Liver (tissue), 3 donors: Measurements from ENCODE around the gene OTOP3.

Experiments
- CTCF ChIP-seq: fragments of 150-350 bp; IDR thresholded peaks from 2 replicates; pipeline ENCODE4 v1.5.1; 2017; ENCODE audit warnings: improper control_type of control experiment, low read depth, low read length; ENCODE audit not compliant: missing input control
- EGR1 ChIP-seq, 2 donors: IDR thresholded peaks; 2 replicates each; pipeline ENCODE4 v1.6.1; 2016 to 2018; ENCODE audit warnings: antibody characterized with exemption in 2 of 2, low read depth in 2 of 2
- FOXA2 ChIP-seq: IDR thresholded peaks from 2 replicates; pipeline ENCODE4 v1.6.1; 2016; ENCODE audit warnings: antibody characterized with exemption
- GABPA ChIP-seq, 2 donors: IDR thresholded peaks in 1 of 2; conservative IDR thresholded peaks in 1 of 2; 2 replicates each; pipeline ENCODE4 v1.6.1; 2016; ENCODE audit warnings: antibody characterized with exemption in 2 of 2, mild to moderate bottlenecking in 1 of 2, moderate library complexity in 1 of 2
- MAX ChIP-seq: IDR thresholded peaks from 2 replicates; pipeline ENCODE4 v1.6.1; 2016; ENCODE audit warnings: antibody characterized with exemption
- NR2F2 ChIP-seq: IDR thresholded peaks from 2 replicates; pipeline ENCODE4 v1.6.1; 2016; ENCODE audit warnings: antibody characterized with exemption
- RAD21 ChIP-seq, 2 donors: IDR thresholded peaks; 2 replicates each; pipeline ENCODE4 v1.6.1; 2016; ENCODE audit warnings: antibody characterized with exemption in 2 of 2, mild to moderate bottlenecking in 2 of 2
- RXRA ChIP-seq, 2 donors: IDR thresholded peaks; 2 replicates each; pipeline ENCODE4 v1.6.1; 2017 to 2018; ENCODE audit warnings: antibody characterized with exemption in 2 of 2, mild to moderate bottlenecking in 1 of 2
- SP1 ChIP-seq: IDR thresholded peaks from 2 replicates; pipeline ENCODE4 v1.6.1; 2018; ENCODE audit warnings: antibody characterized with exemption, mild to moderate bottlenecking
- TAF1 ChIP-seq: conservative IDR thresholded peaks from 2 replicates; pipeline ENCODE4 v1.6.1; 2016; ENCODE audit warnings: antibody characterized with exemption, mild to moderate bottlenecking
- YY1 ChIP-seq: IDR thresholded peaks from 2 replicates; pipeline ENCODE4 v1.6.1; 2016; ENCODE audit warnings: antibody characterized with exemption, mild to moderate bottlenecking
- ZBTB33 ChIP-seq: IDR thresholded peaks from 2 replicates; pipeline ENCODE4 v1.6.1; 2016; ENCODE audit warnings: antibody characterized with exemption
- TF ChIP-seq, protein P1 (sequence below): IDR thresholded peaks from 2 replicates; pipeline ENCODE4 v1.6.1; 2016; ENCODE audit warnings: antibody characterized with exemption
- TF ChIP-seq, protein P2 (sequence below): IDR thresholded peaks from 2 replicates; pipeline ENCODE4 v1.6.1; 2016; ENCODE audit warnings: antibody characterized with exemption, mild to moderate bottlenecking
- donor health status: healthy.
- donor health status: healthy.

DNA sequence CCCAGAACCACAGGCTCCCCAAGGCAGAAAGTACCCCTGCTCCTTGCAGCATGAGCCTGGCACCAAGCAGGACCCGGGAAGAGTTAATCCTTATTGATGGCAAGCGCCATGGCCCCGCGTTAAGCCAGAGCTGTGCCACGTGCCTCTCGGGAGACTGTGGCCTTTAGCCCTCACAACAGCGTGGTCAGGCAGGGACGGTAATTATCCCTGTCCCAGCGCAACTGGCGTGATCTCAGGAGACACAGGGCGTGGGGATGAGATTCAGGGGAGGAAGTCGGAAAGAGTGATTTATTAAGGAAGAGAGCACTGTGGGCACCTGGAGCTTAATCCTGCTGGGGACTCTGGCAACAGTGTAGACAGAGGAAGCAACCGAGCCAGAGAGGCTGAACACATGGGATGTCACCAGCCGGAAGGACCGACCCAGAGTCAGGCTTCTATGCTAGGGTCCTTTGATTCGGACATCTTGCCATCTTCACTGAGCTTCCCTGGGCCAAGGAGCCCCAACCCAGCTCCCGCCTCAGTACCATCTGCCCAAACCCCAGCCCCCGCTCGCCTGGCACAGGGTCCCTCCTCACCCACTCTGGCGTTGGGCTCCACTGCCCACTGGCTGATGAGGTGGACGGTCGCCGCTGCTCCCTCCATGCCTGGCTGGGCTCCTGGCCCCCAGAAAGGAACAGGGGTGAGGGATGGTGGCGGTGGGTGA lies 16.9 kb downstream of the OTOP3 start:
- TF ChIP-seq CTCF: no peak
- no peak for TF ChIP-seq RAD21 (IDR thresholded peaks at IDR 0.05)
- TF ChIP-seq, protein P1, sequence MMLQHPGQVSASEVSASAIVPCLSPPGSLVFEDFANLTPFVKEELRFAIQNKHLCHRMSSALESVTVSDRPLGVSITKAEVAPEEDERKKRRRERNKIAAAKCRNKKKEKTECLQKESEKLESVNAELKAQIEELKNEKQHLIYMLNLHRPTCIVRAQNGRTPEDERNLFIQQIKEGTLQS: no peak
- TF ChIP-seq FOXA2: no peak
- no peak for TF ChIP-seq RXRA (IDR thresholded peaks at IDR 0.05)
- TF ChIP-seq EGR1 (IDR thresholded peaks at IDR 0.05; ENCODE audit: low read depth in 2 of 2): no peak
- no peak for TF ChIP-seq YY1
- no peak for TF ChIP-seq TAF1
- TF ChIP-seq MAX: no peak
- TF ChIP-seq GABPA (IDR thresholded peaks at IDR 0.05 in 1 of 2, conservative IDR thresholded peaks at IDR 0.05 in 1 of 2): no peak
- TF ChIP-seq, protein P2, sequence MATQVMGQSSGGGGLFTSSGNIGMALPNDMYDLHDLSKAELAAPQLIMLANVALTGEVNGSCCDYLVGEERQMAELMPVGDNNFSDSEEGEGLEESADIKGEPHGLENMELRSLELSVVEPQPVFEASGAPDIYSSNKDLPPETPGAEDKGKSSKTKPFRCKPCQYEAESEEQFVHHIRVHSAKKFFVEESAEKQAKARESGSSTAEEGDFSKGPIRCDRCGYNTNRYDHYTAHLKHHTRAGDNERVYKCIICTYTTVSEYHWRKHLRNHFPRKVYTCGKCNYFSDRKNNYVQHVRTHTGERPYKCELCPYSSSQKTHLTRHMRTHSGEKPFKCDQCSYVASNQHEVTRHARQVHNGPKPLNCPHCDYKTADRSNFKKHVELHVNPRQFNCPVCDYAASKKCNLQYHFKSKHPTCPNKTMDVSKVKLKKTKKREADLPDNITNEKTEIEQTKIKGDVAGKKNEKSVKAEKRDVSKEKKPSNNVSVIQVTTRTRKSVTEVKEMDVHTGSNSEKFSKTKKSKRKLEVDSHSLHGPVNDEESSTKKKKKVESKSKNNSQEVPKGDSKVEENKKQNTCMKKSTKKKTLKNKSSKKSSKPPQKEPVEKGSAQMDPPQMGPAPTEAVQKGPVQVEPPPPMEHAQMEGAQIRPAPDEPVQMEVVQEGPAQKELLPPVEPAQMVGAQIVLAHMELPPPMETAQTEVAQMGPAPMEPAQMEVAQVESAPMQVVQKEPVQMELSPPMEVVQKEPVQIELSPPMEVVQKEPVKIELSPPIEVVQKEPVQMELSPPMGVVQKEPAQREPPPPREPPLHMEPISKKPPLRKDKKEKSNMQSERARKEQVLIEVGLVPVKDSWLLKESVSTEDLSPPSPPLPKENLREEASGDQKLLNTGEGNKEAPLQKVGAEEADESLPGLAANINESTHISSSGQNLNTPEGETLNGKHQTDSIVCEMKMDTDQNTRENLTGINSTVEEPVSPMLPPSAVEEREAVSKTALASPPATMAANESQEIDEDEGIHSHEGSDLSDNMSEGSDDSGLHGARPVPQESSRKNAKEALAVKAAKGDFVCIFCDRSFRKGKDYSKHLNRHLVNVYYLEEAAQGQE: no peak
- no peak for TF ChIP-seq ZBTB33
- TF ChIP-seq NR2F2: no peak
- no peak for TF ChIP-seq SP1
